GM21576 (cell line): Measurements from ENCODE around the gene PRTFDC1.
"Not testable (repeated sequence)": the region's sequence is repeated elsewhere in the genome, so short reads cannot be mapped to it uniquely, and the experiment has no call there.

Experiments
- ATAC-seq: cut with Tn5 transposase; IDR thresholded peaks from one replicate; pipeline ENCODE4 v1.9.1; 2021; ENCODE audit warnings: mild to moderate bottlenecking, moderate library complexity; ENCODE audit not compliant: unreplicated experiment

Gene PRTFDC1, protein sequence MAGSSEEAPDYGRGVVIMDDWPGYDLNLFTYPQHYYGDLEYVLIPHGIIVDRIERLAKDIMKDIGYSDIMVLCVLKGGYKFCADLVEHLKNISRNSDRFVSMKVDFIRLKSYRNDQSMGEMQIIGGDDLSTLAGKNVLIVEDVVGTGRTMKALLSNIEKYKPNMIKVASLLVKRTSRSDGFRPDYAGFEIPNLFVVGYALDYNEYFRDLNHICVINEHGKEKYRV

DNA sequence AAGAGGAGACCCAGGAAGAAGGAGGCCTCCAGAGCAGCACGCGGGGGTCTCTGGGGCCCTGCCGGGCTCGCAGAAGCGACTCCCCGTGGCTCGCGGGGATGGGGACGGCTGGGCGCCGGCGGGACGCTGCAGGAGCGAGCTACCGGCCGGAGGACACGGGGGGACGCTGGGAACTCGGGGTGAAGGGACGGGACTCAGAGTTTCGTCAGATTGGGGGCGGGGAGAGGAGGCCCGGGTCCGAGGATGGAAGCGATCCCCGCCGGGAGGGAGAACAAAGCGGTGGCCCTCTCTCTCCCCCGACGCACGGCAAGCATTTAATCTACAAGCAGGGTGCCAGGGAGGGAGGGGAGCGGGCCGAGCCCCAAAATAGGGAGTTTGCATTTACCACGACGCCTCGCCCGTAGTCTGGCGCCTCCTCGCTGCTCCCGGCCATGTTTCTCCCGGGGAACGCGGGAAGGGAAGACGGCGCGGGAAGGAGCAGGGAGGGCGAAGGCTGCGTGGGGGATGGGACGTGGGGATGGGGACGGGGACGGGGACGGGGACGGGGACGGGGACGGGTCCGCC lies at the start of gene PRTFDC1:
TSS of gene PRTFDC1 (minus strand) at position 464 of the 564 bp plus-strand sequence. CDS start at position 433, 31 bp downstream.
- peak; percentile 30 for ATAC-seq

DNA sequence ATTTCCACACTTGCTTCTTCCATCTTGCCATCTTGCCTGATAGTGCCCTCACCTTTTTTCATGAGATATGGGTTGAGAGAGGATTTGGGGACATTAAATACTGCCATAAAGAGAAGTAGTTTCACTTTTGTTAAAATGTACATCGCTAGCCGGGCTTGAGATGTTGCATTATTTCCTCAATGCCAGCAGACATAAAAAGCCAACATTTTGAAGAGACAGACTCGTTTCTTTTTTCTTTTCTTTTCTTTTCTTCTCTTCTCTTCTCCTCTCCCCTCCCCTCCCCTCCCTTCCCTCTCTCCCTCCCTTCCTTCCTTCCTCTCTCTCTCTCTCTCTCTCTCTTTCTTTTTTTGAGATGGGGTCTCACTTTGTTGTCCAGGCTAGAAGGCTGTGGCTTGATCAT lies 45.6 kb upstream of the PRTFDC1 start:
- ATAC-seq: no peak

DNA sequence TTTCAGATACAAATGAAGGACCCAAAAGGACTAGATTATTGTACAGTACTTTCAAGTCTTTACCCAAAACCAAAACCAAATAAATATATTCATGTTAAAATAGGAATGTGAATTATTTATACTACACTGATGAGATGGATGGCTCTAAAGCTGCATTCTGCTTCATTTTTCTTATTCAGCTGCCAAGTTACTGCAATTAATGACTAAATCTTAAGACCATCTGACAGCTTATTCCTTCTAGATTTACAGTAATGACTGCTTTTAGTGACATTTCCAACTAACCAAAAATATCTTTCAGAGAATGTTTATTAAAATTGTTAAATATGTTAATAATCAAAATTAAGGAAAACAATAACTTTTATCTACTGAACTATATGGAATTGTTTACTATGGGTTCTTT lies 42.7 kb upstream of the PRTFDC1 start:
- ATAC-seq: no peak

DNA sequence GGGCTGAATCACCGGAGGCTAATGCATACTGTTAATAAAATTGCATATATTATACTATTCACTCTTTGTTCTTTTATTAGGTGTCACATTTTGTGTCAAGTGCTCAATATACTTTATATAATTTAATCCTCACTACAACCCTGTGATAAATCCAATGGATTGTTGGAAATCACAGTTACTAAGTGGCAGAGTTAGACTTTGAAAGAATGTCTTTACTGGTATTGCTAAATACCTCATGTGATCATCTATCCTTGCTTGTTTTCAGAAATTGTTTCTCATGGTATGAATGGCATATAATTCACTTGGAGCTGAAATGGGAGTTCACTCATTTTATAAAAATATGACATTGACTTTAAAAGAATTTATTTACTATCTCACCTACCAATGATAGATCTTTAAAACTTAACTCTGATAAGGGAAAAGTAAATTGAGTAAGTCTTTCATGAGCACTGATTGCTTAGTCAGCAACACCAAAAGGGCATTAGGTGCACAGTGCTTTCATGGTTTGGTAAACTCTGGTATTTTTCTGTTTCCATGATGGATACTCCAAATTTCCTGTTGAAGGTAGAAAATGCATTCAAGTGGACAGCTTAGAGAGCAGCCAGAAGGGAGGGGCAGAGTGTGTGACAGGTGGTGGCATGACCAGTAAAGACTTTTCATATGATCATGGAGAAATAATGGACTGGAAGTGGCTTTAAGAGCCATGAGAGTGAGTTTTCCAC lies 41.0 kb upstream of the PRTFDC1 start:
- no peak for ATAC-seq

DNA sequence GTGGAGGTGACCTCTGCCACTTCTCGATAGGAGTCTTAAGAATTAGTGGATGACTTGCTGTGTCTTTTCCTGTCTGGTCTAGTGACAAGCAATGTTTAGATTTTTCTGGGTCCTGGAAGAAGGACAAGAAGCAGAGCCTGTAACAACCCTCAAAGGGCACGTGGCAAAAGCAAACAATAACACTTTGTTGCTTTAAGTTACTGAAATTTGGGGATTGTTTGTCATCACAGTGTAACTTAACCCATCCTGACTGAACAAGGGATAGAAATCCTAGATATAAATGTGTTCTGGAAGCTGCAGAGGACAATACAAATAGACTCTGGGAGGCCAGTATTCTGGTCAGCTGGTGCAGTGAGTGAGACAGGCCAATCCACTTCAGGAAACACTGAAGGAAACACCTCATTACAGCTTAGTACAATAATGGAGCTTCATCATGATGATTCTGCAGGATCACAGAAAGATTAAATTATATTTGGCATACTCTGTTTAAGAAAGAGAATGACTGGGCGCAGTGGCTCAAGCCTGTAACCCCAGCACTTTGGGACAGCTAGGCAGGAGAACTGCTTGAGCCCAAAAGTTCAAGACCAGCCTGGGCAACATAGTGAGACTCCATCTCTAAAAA lies 40.2 kb upstream of the PRTFDC1 start:
- no peak for ATAC-seq

DNA sequence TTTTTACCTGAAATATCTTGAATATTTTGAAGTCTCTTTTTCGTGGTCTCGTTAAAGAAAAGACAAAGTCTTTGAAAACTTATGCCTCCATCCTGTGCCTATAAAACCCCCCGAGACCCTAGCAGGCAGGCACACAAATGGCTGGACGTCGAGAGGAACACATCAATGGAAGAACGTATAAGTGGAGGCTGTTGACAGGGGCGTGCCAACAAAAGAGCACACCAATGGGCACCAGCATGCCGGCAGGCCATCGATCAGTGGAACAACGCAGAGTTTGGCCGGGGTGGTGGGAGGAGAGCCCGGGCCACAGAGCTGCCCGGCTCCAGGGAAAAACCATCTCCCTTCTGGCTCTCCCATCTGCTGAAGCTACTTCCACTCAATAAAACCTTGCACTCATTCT lies 38.9 kb upstream of the PRTFDC1 start:
- ATAC-seq: no peak

DNA sequence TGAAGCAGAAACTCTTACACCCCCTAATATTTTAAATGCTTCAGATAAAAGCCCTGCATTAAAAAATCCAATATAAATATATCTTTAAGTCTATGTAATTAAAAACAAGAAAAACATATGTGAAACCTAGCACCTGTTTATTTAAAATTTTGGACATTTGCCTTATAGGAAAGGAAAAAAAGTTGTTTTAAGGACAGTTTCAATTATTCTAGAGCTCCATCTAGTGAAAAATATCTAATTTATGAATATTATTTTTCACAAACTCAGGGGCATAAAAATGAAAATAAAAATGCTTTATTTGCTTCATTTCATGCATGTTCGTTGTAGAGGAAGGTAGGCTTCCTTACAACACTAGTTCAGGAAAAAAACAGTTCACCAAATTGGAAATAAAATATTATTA lies 37.5 kb upstream of the PRTFDC1 start:
- ATAC-seq: no peak

DNA sequence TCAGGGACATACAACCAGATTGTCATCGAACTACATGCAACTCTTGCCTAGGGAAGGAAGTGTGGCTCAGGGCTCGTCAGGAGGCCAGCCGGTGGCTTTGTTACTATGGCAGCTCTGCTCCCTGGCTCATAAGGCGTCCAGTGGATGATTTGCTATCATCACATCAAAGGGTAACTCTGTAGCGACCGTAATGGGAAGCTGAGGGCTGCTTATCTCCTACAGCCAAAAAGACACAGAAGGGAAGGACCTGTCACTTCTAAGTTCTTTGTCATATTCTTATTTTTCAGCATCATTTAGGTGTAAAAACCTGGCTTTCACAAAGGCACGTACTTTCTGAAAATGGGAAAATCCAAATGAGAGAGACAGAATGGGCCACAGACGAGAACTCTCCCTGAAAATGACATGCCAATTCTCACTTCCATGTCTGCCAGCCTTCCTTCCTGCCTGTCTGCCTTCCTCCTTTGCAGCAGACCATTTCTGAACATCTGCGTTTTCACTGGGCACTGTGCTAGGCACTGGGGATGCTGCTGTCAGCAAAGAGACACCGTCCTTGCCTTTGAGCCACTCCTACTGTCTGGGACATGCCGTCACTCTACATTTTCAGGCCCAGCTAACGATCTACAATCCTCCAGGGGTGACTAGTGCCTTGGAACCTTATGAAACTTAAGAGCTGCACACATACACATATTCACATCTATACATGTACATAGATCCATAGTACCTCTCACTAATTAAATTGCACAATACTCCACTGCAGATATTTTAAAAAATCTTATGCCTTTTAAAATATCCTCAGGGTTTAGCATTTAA lies 36.6 kb upstream of the PRTFDC1 start:
- ATAC-seq: no peak

DNA sequence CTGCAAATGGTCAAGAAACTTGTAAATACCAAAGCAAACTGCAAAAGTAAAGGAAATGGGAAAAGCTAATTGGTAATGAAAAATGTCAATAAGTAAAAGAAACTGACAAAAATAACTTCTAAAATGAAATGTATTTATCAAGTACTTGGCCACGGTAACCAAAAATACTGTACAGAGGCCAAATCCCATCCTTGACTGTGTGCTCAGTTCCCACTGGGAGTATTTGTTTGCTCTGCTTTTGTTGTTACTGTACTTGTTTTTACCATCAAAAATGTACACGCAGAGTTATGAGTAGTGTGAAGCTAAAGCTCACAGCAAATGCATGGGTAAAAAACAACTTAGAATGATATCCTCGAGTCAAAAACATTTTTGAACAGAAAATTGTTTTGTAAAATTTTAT lies 32.5 kb upstream of the PRTFDC1 start:
- no peak for ATAC-seq

DNA sequence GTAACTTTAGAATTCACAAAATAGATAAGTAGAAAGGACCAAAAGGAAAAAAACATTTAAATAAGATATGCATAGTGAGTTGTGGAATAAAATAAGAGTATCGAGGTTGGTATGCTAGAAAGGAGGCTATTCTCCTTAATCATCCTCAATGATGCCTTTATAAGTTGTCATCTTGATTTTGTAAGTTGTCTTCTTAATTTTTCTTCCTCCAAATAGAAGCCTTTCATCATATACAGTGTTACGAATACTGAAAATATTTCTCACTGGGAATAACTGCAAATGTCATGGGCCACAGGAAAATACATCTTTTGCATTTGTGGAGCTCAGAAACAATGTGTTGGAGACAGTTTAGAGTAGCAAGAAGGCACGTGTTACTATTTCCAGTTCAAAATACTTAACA lies 31.5 kb upstream of the PRTFDC1 start:
- ATAC-seq: no peak

DNA sequence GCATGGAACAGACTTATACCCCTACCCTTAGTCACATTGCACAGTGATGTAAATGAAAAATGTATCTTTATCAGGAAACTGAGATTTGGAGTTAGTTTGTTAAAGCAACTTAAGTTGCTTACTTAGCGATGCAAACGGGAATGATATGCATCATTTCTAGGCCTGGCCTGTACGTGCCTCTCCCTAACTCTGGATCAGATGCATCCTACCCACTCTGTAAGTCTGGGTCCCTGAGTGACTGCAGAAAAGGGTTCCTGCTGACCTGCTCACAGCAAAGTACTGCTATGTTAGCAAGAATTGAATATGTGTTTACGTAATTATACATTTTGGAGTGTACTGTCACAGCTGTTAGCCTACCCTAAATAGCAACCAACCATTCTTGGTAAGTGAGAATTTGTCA lies 30.7 kb upstream of the PRTFDC1 start:
- ATAC-seq: no peak

DNA sequence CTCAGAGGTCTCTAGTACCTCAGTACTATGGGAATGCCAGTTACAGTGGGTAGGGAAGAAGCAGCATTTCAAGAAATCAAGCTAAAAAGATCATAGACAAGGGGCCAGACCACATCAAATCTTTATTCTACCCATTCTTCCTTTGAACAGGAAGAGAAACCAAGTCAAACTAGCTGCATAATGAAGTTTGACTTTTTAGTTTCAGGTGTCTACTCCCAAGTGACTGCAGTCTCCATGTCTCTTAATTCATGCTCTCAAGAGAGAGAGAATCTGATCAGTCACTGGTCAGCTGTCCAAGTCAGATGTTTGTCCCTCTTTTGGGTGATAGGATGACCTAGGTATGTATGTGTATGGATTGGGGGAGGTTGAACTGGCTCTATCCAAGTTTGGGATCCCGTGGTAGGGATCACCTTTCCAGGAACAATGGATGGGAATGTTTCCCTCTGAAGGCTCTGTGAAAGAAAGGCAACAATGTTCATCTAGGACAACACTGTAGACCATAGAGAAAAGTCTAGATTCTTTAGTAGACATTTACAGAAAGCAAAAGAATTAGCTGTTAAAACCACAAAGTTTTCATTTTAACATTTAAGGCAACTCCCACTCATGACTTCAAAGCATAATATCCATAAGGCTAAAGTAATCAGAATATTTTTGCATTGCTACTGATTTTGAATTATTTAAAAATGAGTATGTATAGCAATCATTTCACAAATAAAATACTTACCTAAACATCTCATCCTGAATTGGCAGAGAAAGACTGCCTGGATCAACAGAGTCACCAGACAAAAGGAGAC lies 30.1 kb upstream of the PRTFDC1 start:
- ATAC-seq: no peak

DNA sequence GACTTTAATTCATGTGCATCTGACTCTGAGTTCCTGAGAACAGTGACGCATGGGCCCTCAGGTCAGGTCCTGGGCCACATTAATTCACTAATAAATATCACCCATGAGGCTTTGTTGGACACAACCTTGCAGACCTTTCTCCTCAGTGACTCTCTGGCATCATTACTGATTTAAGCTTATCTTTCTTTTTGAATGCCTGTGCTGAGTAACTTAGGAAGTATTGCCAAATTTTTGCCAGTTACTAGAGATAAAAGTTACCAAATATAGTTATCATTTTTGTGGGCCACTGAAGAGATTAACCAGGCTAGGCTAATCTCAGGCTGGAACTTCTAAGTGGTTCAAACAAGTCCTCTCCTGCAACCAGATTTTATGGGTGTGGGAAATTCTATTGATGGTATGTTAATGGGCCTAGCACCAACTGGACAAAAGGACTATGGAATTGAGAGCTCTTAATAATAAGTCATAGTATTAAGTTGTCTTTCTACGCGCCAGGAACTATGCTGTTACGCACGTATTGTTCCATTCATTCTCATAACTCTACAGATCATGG lies 28.8 kb upstream of the PRTFDC1 start:
- ATAC-seq: no peak

DNA sequence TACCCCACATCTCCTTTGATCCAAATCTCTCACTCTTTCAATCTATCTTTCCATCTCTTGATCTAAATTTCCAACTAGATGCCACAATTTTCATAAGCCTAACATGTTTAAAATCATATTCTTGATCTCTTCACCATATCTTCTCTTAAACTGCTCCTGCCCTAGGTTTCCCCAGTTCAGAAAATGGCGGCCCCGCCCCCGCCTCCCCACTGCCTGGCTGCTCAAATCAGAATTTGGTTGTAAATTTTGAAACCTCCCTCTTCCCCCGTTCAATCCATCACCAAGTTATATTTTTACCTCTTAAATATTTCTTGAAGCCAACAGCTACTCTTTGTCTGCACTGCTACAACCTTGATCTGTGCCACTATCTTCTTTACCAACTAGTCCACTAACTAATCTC lies 27.3 kb upstream of the PRTFDC1 start:
- ATAC-seq: no peak

DNA sequence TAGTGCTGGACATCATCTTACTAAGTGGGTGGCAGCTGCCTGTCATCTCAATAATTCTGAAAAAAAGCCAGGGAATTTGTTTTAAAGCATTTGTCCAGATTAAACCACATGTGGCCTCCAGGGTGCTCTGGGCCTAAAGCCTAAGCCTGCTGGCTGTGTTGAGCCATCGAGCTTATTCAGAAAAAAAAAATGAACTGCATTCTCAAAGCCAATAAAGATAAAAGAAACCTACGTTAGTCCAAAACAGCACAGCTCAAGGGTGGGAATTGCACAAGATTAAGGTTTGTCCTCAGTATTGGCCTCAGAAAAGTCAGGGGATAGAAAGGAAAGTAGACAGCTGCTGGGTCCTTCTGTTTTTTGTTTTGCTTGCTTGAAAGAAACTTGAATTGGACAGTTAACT lies 22.6 kb upstream of the PRTFDC1 start:
- no peak for ATAC-seq

DNA sequence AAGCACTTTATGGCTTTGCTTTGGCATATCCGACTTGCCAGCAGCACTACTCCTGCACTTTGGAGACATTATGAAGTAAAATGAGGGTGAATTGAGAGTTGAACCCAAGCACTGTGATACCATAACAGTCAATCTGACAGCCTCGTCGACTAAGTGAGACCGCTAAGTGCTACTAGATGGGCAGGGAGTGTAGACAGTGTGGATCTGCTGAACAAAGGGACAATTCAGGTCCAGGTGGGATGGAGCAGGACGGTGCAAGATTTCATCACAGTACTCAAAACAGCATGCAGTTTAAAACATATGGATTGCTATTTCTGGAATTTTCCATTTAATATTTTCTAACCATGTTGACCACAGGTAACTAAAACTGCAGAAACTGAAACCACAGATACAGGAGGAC lies 20.8 kb upstream of the PRTFDC1 start:
- no peak for ATAC-seq

DNA sequence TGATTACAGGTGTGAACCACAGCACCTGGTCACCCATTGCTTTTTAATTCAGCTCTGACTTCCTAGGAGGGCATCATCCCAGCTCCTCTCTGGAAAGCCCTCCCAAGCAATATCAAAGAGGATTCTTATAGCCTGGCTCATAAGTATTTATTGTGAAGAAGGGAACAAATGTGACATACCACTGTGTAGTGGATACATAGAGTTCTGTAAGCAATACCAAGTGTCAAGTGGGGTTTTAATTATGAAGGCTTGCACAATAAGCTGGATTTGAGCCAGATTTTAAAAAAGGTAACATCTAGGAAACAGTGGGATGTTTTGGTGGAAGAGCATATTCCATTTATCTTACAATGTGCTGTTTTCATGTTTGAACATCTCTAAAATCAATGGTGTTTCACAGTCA lies 19.0 kb upstream of the PRTFDC1 start:
- ATAC-seq: no peak

DNA sequence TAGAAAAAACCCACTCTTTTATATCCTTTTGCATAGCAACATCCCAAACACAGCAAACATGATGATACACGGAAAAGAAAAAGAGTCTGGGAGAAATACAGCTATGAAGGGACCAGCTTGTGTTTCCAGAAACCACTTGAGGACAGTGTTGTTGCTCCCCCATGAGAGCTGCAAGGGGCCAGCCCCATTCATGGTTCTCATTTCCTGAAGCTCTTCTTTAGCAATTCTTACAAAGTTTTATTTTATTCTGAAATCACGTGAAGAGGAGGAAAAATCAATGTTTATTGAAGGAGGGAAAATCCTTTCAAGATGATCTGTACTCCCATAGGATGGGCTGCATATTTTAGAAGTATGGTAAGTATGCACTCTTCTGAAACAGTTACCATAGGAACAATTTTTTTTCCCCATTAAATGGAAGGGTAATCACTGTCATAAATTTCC lies 17.5 kb upstream of the PRTFDC1 start:
- ATAC-seq: no peak

DNA sequence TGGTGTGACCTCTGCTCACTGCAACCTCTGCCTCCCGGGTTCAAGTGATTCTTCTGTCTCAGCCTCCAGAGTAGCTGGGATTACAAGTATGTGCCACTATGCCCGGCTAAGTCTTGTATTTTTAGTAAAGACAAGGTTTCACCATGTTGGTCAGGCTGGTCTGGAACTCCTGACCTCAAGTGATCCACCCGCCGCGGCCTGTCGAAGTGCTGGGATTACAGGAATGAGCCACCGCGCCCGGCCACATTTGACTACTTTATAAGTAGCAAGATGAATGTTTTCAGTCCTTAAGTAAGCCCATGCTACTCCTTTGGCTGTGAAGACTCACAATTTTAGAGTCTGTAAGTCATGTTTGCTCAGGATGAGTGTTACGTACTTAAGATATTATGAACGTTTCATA lies 16.5 kb upstream of the PRTFDC1 start:
- ATAC-seq: not testable (repeated sequence)

DNA sequence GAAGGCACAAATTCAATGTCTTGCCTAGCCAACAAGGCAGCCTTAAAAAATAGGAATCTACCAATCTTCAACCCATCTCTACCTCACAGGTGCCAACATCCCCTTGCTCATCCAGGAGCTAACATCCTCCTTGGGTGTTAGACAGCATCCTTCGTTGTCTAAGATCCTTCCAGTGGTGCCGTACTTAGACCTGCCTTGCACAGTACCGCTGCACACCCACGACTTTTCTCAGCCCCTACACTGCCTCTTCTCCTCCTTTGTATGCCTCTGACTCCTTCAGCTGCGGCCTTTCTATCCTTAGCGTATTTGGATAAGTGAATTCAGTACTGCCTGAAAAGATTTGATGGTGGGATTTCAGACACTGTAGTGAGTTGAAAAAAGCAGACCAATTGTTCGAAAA lies 15.9 kb upstream of the PRTFDC1 start:
- ATAC-seq: no peak
